Astrocyte (in vitro differentiated cells and primary cell): ENCODE results near the gene EIF4E1B.

Experiments used
- CTCF ChIP-seq: IDR thresholded peaks from 2 replicates; pipeline ENCODE4 v1.5.1; 2011; ENCODE audit warnings: low read depth, mild to moderate bottlenecking, inconsistent platforms, low read length, moderate library complexity; ENCODE audit not compliant: insufficient read depth
- EZH2 ChIP-seq: IDR thresholded peaks from 2 replicates; pipeline ENCODE4 v1.6.1; 2012; ENCODE audit warnings: mild to moderate bottlenecking, low read length, inconsistent platforms; ENCODE audit not compliant: insufficient read depth

GRCh38 chr5:176639981-176640380 is 9.5 kb downstream of the EIF4E1B start:
- TF ChIP-seq EZH2, result no peak
- no peak for TF ChIP-seq CTCF
